Measurements from ENCODE around the gene GRAMD1B.

- no peak for TF ChIP-seq CTCF (IDR thresholded peaks at IDR 0.05)
- TF ChIP-seq POLR2A (IDR thresholded peaks at IDR 0.05): no peak
Measured at GRCh38 chr11:123576082-123576481, 146.0 kb downstream of the GRAMD1B start.

Data from breast epithelium (tissue), 3 donors.